Breast epithelium (tissue), 3 donors: ENCODE results near the gene SIGLEC7.

Source experiments
- POLR2A ChIP-seq: fragments of 450-650 bp; IDR thresholded peaks from one replicate; pipeline ENCODE4 v1.6.1; 2016; ENCODE audit warnings: antibody characterized with exemption, mild to moderate bottlenecking, moderate library complexity
- POLR2AphosphoS5 ChIP-seq, 3 donors: sonication (generic); formaldehyde crosslinking; IDR thresholded peaks; one replicate each; pipeline ENCODE4 v1.6.1; 2017; ENCODE audit warnings: antibody characterized with exemption in 3 of 3
- TF ChIP-seq, protein P1 (sequence below), 3 donors: fragments of 450-650 bp; IDR thresholded peaks; one replicate each; pipeline ENCODE4 v1.5.1; 2016 to 2017; ENCODE audit warnings: antibody characterized with exemption in 3 of 3, mild to moderate bottlenecking in 3 of 3, moderate library complexity in 3 of 3

DNA sequence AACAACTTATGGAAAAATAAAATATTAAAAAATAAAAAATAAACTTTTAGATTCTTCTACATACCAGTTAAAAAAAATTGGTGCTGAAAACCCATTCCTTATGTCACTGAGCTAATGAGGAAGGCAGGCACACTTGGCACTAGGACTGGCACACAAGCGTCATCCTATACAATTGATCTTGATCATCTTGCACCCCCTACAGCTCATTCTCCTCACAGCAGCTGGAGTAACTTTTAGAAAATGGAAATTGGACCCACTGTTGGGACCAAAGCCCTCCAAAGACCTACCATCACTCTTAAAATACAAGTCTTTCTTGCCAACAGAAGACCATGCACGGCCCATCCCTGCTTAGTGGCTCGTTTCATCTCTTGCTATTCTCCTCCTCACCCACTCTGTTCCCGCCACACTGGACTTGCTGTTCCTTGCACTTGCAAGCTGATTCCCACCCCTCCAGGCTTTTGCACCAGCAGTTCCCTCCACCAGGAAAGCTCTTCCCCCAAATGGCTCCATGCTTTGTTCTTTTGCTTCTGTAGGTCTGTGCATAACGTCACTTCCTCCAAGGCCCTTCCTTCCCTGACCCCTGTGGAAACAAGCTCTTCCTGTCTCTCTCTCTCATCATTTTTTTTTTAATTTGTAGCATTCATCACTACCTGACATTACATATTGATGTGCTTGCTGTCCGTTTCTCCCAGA, 45.5 kb upstream of the SIGLEC7 start:
- TF ChIP-seq, protein P1, sequence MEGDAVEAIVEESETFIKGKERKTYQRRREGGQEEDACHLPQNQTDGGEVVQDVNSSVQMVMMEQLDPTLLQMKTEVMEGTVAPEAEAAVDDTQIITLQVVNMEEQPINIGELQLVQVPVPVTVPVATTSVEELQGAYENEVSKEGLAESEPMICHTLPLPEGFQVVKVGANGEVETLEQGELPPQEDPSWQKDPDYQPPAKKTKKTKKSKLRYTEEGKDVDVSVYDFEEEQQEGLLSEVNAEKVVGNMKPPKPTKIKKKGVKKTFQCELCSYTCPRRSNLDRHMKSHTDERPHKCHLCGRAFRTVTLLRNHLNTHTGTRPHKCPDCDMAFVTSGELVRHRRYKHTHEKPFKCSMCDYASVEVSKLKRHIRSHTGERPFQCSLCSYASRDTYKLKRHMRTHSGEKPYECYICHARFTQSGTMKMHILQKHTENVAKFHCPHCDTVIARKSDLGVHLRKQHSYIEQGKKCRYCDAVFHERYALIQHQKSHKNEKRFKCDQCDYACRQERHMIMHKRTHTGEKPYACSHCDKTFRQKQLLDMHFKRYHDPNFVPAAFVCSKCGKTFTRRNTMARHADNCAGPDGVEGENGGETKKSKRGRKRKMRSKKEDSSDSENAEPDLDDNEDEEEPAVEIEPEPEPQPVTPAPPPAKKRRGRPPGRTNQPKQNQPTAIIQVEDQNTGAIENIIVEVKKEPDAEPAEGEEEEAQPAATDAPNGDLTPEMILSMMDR (IDR thresholded peaks at IDR 0.05): peak in 1 of 3 donors; percentile 29
- no peak for TF ChIP-seq POLR2AphosphoS5 (IDR thresholded peaks at IDR 0.05)
- TF ChIP-seq POLR2A: no peak
